ENCODE data around the gene ARHGAP6. TPM values are rescaled to one million over a fixed set of nuclear protein-coding genes. Genes with fewer than 3 reads are reported as not detected.

The ARHGAP6 gene
- total RNA-seq, 1 donor from 2014 or later = 3.1 TPM

DNA sequence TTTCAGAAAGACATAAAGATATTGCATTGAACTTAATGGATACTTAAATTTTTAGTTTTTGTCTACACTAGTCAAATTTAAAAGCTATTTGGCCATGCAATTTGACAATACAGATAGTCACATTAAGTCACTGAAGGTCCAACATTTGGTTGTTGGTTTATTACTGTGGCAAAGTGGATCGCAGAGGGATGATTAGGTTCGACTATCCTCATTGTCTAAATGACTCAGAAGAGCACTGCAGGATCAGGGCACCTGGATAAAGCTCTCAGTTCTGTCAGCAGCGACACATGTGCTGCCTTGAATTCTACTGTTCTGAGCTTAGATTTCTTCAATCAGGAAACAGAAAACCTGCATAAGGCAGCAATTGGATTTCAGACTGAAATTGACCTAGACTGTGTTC is 241.8 kb downstream of the ARHGAP6 start:
- peaks cover 6% of the 10 kb centered on the region for H3K27me3 ChIP-seq (ENCODE audit: low read depth)
- no peaks in the 10 kb centered on the region for H3K36me3 ChIP-seq
- H3K4me3 ChIP-seq = no peak overlapping the region
- H3K27ac ChIP-seq (replicated peaks) = peak overlapping the region; percentile 23
- no peaks in the 10 kb centered on the region for H3K9me3 ChIP-seq (replicated peaks)
- H3K4me1 ChIP-seq = no peaks in the 10 kb centered on the region
- no peak for DNase-seq
- TF ChIP-seq, protein P1, sequence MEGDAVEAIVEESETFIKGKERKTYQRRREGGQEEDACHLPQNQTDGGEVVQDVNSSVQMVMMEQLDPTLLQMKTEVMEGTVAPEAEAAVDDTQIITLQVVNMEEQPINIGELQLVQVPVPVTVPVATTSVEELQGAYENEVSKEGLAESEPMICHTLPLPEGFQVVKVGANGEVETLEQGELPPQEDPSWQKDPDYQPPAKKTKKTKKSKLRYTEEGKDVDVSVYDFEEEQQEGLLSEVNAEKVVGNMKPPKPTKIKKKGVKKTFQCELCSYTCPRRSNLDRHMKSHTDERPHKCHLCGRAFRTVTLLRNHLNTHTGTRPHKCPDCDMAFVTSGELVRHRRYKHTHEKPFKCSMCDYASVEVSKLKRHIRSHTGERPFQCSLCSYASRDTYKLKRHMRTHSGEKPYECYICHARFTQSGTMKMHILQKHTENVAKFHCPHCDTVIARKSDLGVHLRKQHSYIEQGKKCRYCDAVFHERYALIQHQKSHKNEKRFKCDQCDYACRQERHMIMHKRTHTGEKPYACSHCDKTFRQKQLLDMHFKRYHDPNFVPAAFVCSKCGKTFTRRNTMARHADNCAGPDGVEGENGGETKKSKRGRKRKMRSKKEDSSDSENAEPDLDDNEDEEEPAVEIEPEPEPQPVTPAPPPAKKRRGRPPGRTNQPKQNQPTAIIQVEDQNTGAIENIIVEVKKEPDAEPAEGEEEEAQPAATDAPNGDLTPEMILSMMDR (IDR thresholded peaks at IDR 0.05; ENCODE audit: borderline replicate concordance) = no peak
- intact Hi-C loops (cut with micrococcal nuclease) = no loop called here

DNA sequence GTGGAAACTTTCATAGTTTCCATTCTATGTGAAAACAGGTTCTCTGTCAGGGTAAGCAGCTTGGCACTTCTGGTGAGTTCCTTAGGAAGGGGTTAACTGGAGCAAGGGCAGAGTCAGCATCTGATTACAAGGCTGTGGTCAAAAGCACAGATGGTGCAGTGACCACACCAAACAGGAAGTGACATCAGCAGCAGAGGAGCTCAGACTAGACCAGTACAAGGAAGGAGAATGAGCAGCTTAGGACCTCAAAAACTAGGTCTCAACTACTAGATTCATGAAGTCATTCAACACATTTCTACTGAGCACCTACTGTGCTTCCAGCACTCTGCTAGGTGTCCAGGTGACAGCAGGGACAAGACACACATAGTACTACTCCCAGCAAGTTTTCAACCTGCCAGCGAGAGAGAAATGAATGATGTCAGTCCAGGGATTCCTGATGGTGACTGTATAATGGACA is 242.3 kb downstream of the ARHGAP6 start:
- H3K9me3 ChIP-seq (replicated peaks) = no peaks in the 10 kb centered on the region
- no peak overlapping the region for H3K4me3 ChIP-seq
- peaks cover 6% of the 10 kb centered on the region for H3K27me3 ChIP-seq (ENCODE audit: low read depth)
- H3K27ac ChIP-seq (replicated peaks) = peak overlapping the region; percentile 23
- H3K4me1 ChIP-seq = no peaks in the 10 kb centered on the region
- no peaks in the 10 kb centered on the region for H3K36me3 ChIP-seq
- intact Hi-C loops (cut with micrococcal nuclease) = no loop called here
- DNase-seq = no peak
- TF ChIP-seq, protein P1 (IDR thresholded peaks at IDR 0.05; ENCODE audit: borderline replicate concordance) = no peak

DNA sequence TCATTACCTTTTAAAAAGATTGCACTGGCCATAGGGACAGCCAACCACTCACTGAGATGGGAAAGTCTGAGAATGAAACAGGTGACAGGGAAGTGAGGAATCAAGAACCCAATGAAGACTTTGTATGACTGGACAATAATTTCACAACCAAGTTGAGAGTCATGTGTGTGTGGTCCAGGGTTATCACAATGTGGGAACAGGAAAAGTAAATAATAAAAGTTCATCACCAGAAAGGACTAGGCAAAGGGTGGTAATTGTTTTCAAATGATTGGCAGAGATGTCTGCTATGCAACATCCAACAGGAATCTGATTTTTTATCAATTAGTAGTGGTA is 243.2 kb downstream of the ARHGAP6 start:
- intact Hi-C loops (cut with micrococcal nuclease) = no loop called here
- Histone ChIP-seq H3K36me3 (no peaks in the 10 kb centered on the region), H3K9me3 (replicated peaks) (no peaks in the 10 kb centered on the region), H3K27me3 (ENCODE audit: low read depth) (peaks cover 6% of the 10 kb centered on the region), H3K27ac (replicated peaks) (no peak overlapping the region), H3K4me3 (no peak overlapping the region), H3K4me1 (no peaks in the 10 kb centered on the region)
- TF ChIP-seq, protein P1 (IDR thresholded peaks at IDR 0.05; ENCODE audit: borderline replicate concordance) = no peak
- DNase-seq = no peak

DNA sequence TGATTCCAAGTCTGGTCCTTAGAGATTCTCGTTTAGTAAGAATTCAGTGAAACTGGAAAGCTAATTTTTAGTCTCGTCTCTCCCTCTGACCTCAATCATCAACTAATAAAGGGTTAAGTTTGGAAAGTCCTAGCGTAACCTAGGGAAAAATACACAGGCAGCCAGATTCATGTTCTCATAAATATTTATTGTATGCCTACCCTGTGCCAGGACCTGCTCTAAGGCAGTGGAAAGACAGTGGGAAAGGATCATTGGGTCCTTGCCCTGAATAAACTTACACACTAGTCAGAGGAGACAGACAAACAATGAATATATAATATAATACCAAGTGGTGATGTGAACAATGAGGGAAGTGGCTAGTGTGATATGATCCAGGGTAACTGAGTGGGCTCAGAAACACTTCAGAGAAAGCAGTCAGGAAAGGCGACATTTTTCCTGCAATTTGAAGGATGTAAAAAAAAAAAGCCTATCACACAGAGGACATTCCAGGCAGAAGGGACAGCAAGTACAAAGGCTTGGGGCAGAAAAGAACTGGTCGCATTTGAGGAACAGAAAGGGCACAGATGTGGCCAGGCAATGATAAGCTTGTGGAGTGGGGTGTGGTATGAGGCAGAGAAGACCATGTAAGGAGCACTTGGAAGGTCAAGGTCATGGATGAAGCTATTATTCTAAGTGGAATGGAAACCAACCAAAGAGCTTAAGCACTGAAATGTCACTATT is 243.8 kb downstream of the ARHGAP6 start:
- no peaks in the 10 kb centered on the region for H3K36me3 ChIP-seq
- no peak for DNase-seq
- H3K9me3 ChIP-seq (replicated peaks) = no peaks in the 10 kb centered on the region
- H3K27me3 ChIP-seq (ENCODE audit: low read depth) = peaks cover under 1% of the 10 kb centered on the region
- TF ChIP-seq, protein P1 (IDR thresholded peaks at IDR 0.05; ENCODE audit: borderline replicate concordance) = no peak
- intact Hi-C loops (cut with micrococcal nuclease) = no loop called here
- no peak overlapping the region for H3K27ac ChIP-seq (replicated peaks)
- H3K4me3 ChIP-seq = no peak overlapping the region
- H3K4me1 ChIP-seq = no peaks in the 10 kb centered on the region

DNA sequence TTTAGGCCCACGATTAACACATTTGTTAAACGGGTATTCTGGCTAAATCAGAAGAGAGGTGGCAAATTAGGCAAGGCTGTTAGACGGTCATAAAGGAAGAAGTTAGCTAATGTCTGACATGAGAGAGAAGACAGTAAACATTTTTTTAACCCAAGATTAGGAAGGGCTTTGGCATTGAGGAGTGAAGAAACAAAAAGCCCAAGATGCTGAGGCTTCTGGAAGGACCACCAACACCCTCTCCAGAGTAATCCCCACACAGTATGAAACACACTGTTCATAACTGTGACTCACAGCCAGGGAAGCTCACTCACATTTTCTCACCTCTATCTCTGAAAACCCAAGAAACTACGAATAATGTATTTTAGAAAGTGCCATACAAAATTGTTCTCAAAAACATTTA is 244.9 kb downstream of the ARHGAP6 start:
- DNase-seq = no peak
- no peak overlapping the region for H3K4me3 ChIP-seq
- no peaks in the 10 kb centered on the region for H3K4me1 ChIP-seq
- no peaks in the 10 kb centered on the region for H3K36me3 ChIP-seq
- intact Hi-C loops (cut with micrococcal nuclease) = no loop called here
- TF ChIP-seq, protein P1 (IDR thresholded peaks at IDR 0.05; ENCODE audit: borderline replicate concordance) = no peak
- no peaks in the 10 kb centered on the region for H3K27me3 ChIP-seq (ENCODE audit: low read depth)
- H3K9me3 ChIP-seq (replicated peaks) = no peaks in the 10 kb centered on the region
- no peak overlapping the region for H3K27ac ChIP-seq (replicated peaks)
